LNCaP clone FGC (cell line): ENCODE results near the gene C5orf58.

ENCODE experiments used
- DNase-seq: peaks from one replicate; pipeline ENCODE4 v3.0.0-alpha.2; 2011; ENCODE audit warnings: low read depth
- H3K4me3 ChIP-seq: 2 replicates; pipeline ENCODE4 v1.5.1; 2011; ENCODE audit warnings: mild to moderate bottlenecking, low read depth, low read length, control low read depth
- TF ChIP-seq, protein P1 (sequence below): IDR thresholded peaks from 2 replicates; pipeline ENCODE4 v1.5.1; 2012; ENCODE audit warnings: mild to moderate bottlenecking; ENCODE audit not compliant: control insufficient read depth, insufficient read depth; ENCODE audit errors: extremely low read depth

The C5orf58 gene

DNA sequence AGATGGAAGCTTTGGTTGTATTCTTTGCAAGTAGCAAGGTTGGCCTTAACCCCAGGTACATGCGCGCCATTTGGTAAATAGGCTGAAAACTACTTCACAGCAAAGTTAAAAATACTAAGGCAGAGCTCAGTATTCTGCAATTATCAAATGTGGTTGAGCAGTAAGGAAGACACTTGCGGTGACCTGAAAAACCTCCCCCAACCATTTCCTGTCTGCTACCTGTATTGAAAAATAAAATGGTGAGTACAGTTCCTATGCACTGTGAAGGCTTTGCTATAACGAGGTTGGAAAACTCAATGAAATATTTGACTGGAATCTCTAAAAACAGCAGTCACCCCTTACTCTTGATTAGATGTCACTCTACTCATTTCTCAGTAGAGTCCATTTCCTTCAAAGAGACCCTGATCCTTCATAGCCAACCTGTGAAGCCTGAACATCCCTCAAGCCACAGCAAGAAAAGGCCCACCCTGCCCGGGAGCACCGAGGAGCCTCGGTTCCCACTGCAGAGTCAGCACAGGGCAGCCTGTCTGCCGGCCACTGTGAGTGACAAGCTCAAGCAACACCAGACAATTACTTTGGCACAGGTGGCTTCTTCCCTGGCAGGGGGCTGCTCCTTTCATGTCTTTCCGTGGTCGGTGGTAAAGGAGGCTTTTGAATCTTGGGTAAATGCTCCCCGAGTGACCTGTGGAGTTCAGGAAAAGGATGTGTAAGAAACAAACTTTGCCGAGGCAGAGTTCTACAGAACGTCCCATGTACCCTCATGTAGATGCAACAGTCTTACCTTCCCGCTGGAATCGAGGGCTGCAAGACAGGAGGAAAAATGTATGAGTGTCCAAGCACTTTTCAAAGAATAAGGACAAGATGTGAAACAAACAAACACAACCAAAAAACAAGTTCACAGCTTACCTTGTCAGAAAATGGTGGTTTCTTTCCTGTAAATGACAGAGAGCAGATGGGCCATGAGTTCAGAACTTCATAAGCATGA is 29.6 kb downstream of the C5orf58 start:
- DNase-seq: no peak

DNA sequence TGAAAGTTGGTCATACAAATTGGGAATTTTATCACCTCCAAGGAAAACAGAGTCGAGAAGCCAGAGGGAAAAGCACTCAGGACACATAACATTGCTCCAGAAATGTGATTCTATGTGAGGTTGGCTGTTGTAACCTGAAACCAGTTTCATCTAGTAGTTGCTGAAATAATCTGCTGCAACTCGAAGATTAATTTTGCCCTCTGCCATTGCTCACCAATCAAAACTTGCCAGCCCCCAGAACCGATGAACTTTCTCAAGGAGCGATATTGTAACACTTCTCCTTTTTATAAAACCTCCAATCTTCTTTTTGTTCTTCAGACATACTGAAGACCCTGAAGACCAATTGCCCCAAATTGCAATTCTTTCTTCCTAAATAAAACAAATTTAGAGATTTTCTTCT is 31.1 kb downstream of the C5orf58 start:
- no peak for DNase-seq
- TF ChIP-seq, protein P1, sequence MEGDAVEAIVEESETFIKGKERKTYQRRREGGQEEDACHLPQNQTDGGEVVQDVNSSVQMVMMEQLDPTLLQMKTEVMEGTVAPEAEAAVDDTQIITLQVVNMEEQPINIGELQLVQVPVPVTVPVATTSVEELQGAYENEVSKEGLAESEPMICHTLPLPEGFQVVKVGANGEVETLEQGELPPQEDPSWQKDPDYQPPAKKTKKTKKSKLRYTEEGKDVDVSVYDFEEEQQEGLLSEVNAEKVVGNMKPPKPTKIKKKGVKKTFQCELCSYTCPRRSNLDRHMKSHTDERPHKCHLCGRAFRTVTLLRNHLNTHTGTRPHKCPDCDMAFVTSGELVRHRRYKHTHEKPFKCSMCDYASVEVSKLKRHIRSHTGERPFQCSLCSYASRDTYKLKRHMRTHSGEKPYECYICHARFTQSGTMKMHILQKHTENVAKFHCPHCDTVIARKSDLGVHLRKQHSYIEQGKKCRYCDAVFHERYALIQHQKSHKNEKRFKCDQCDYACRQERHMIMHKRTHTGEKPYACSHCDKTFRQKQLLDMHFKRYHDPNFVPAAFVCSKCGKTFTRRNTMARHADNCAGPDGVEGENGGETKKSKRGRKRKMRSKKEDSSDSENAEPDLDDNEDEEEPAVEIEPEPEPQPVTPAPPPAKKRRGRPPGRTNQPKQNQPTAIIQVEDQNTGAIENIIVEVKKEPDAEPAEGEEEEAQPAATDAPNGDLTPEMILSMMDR: no peak
- H3K4me3 ChIP-seq: no peak overlapping the region

More for the DNA sequence above, 29.6 kb downstream of the C5orf58 start:
- TF ChIP-seq, protein P1: no peak
- H3K4me3 ChIP-seq: no peak overlapping the region

DNA sequence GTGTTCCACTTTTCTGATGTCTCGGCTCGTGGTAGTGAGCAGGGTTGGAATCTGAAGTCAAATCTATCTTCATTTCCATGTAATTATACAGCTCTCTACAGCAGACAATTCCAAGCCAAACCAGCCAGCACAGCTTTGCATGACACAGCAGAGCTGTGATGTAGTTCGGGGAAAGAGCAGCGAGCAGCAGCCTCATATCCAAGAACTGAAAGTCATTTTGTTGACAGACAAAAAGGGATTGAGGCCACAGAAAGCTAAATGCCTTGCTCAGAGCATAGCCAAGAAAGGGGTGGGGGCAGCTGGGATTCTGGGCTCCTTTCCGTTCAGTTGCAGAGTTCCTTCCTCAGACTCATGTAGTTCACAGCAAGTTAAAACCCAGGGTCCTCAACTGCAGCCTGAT is 32.7 kb downstream of the C5orf58 start:
- TF ChIP-seq, protein P1: no peak
- DNase-seq: no peak
- no peak overlapping the region for H3K4me3 ChIP-seq

DNA sequence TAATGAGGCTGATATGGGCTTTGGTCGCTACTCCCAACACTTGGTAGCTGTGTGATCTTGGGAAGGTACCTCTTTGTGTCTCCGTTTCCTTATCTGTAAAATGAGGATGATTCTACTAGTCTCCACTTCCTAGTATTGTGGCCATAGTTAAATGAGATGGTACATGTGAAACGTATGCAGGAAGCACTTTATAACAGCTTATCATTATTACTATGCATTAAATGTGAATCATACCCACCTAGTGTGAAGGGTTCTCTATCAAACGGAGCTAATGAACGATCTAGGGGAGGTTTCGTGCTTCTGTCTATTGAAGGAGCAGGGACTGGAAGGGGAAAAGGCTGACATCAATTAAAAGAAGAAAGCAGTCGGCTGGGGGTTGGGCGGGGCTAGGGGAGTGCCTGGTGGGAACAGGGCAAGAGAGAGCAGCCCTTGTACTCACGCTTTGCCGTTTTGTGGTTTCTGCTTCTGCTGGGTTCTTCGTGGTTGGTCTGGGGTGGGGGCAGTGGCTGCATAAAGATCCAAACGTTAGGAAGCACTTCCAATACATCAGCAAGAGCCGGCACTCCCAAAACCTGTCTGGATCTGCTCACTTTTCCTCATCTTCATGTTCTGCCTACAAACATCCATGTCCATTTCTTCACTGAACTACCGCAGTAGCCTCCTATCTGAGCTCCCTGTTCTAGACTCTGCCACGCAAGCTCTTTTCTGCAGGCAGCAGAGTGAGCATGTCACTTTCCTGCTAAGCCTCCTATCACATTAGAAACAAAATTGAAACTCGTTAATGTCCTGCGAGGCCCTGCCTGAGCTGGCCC is 34.0 kb downstream of the C5orf58 start:
- TF ChIP-seq, protein P1: no peak
- DNase-seq: no peak
- no peak overlapping the region for H3K4me3 ChIP-seq

DNA sequence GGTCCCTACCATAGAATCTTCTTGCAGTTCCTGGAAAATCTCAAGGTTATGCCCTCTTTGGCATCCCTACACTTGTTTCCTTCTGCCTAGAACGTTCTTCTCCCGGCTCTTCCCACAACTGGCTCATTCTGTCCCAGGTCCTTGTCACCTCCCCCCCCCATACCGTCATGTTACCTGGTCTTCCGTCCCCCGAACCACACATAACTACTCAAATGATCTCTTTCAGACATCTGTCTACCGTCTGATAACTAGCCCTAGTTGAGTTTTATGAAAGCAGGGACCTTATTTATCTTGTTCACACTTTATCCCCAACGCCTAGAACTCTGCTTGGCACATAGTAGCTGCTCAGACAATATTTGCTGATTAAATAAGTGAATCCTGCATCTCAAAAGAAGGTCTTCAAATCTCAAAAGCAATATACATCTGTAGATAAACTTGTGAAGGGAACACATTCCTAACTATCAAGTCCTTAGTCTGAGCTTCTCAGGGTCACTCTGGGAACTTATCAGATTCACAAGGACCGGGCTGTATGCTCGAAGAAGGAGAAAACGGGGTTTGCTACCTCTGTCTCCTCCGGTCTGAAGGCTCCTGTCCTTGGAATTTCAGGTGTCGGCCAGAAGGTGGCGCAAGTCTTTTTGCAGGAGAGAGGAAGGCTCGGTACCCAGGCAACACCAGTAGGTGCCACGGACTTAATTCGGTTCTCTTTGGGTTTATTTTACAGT is 34.8 kb downstream of the C5orf58 start:
- peak; percentile 32 for DNase-seq
- TF ChIP-seq, protein P1: peak; percentile 82
- no peak overlapping the region for H3K4me3 ChIP-seq

DNA sequence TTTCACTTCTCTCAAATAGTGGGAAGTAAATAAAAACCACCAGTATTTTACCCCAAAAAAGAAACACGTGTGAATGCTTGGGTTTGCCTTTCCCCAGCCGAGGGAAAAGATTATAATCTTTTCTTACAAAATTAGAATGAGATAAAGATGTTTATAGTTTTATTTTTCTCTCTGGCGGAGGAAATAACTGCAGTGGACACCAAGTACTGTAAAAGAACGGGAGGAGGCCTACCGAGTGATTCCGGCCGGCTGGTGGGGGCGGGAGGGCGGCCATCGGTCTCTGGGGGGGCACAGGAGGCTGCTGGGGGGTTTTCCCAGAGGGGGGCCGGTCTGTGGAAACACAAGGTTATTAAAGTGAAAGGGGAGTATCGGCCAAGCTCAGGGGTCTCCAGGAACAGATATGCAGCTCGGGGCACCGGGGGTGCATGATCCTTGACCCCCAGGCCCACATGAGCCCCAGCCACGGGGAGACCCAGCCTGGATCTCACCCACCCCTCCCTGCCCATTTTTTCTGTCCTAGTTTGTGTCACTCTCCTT is 35.4 kb downstream of the C5orf58 start:
- DNase-seq: no peak
- no peak overlapping the region for H3K4me3 ChIP-seq
- TF ChIP-seq, protein P1: no peak
